Kidney capillary endothelial cell (primary cell): Measurements from ENCODE around the gene TMEM255B.
"Not testable (repeated sequence)": the region's sequence is repeated elsewhere in the genome, so short reads cannot be mapped to it uniquely, and the experiment has no call there.

Experiments used
- DNase-seq: peaks from one replicate; pipeline ENCODE4 v3.0.0-alpha.2; 2018; ENCODE audit warnings: low spot score

The TMEM255B gene

DNA sequence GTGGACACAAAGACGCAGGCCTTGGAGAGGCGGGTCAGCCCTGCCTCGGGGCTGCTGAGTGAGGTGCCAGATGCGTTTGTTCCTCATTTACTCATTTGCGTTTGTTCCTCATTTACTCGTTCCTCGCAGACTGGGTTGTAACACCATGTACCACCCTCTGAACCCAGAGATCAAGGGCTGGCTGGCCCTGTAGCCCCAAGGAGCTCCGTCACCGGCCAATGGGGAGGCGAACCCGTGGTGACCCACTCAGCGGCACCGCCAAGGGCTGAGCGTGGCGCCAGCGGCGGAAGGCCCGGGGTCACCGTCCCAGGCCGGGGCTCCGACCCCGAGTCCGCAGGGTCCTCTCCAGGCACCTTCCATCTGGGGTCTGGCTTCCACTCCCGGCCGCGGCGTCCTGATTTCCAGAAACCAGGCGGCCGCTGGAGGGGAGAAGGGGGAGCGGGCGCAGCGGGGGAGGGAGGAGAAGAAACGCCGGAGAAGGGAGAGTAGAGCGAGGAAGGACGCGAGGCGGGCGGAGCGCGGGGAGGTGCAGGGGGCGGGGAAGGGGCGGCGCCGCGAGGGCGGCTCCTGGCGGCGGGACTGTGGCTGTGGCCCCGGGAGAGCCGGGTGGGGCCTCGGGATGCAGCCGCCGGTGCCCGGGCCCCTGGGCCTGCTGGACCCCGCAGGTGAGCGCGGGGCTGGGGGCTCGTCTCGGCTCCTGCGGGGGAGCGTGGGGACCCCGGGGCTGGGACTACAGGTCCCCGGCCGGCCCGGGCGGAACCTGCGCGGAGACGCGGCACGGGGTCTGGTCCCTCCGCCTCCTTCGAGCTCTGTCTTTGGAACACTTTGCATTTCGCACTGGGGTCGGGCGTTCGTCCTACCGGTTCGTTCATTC lies at the start of gene TMEM255B:
TSS of gene TMEM255B (plus strand) at position 576 of the 874 bp plus-strand sequence. CDS start at position 620, 44 bp downstream.
- peak; percentile 44 for DNase-seq

DNA sequence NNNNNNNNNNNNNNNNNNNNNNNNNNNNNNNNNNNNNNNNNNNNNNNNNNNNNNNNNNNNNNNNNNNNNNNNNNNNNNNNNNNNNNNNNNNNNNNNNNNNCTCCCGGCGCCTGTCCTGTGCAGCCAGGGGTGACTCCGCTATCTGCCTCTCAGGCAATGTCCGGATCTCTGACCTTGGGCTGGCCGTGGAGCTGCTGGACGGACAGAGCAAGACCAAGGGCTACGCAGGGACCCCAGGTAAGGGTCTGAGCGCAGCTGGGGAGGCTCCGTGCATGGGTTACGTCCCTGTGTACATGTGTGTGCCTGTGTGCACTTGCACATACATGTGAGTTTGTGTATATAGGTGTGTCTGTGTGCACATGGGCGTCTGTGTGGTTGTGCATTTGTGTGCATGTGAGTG lies 36.1 kb upstream of the TMEM255B start:
- no peak for DNase-seq

DNA sequence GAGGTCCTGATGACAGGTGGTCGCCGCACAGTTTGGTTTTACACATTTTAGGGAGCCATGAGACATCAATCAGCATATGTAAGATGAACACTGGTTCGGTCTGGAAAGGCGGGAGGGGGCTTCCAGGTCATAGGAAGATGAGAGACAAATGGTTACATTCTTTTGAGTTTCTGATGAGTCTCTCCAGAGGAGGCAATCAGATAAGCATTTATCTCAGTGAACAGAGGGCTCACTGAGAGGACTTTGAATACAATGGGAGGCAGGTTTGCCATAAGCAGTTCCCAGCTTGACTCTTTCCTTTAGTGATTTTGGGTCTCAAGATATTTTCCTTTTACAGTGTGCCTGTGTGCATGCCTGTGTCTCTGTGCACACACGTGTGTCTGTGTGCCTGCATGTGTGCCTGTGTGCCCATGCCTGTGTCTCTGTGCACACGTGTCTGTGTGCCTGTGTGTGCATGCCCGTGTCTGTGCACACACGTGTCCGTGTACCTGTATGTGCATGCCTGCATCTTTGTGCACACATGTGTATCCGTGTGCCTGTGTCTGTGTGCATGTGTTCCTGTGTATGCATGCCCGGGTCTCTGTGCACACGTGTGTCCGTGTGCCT lies 35.5 kb upstream of the TMEM255B start:
- DNase-seq: no peak

DNA sequence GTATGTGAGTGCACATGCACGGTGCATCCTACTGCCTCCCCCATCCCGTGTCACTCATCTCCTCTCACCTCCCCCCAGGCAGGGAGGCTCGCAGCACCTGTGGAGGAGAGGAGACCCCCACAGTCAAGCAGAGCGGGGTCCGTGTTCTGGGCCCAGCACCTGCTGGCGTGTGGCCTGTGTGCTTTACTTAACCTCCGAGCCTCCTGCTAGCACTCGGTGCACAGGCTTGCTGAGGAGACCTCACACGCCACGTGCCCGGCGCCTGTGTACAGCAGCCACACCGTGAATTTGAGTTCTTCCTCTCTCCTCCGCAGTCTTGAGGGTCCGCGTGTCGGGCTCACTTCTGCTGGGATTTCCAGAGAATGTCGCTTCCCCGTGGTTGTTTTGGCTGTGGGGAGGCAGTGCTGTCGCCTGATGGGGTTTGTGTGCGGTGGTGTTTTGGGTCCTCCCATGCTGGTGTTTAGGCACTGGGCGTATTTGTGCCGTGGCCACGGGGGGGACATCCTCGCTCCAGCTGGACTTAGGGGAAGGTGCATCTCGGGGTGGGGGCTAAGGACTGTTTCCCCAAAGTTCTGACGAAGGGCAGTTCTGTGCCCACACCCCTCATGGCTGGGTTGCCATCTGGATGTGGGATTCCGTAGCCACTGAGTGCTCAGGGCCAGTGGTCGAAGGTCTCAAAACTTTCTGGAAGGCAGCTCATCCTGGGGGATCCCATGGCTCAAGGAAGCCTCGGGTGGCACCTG lies 34.8 kb upstream of the TMEM255B start:
- DNase-seq: no peak

DNA sequence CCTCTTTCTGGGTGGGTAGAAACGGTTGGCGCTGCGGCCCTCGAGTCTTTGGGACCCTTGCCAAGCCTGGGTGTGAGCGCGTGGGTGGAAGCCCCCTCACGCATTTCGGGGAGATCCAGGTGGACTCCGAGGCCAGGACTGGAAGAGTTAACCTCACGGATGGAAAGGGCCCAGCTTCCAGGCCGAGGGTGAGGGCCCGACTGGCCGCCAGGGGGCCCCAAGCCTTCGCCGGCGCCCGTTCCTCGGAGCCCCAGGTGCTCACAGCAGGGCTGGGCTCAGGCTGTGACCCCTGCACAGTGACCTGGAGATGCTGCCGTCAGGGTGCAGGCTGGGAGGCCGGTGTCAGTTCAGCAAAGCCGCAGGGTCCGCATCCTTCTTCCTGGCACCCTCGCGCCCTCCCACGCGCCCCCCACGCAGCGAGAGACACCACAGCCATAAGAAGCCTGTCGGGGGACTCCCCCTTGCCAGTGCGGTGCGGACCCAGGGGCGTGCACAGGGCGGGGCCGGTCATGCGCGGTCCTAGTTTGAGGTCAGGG lies 34.2 kb upstream of the TMEM255B start:
- DNase-seq: peak; percentile 56

DNA sequence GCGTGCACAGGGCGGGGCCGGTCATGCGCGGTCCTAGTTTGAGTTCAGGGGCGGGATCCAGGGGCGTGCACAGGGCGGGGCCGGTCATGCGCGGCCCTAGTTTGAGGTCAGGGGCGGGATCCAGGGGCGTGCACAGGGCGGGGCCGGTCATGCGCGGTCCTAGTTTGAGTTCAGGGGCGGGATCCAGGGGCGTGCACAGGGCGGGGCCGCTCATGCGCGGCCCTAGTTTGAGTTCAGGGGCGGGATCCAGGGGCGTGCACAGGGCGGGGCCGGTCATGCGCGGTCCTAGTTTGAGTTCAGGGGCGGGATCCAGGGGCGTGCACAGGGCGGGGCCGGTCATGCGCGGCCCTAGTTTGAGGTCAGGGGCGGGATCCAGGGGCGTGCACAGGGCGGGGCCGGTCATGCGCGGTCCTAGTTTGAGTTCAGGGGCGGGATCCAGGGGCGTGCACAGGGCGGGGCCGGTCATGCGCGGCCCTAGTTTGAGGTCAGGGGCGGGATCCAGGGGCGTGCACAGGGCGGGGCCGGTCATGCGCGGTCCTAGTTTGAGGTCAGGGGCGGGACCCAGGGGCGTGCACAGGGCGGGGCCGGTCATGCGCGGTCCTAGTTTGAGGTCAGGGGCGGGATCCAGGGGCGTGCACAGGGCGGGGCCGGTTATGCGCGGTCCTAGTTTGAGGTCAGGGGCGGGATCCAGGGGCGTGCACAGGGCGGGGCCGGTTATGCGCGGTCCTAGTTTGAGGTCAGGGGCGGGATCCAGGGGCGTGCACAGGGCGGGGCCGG lies 33.5 kb upstream of the TMEM255B start:
- not testable (repeated sequence) for DNase-seq

DNA sequence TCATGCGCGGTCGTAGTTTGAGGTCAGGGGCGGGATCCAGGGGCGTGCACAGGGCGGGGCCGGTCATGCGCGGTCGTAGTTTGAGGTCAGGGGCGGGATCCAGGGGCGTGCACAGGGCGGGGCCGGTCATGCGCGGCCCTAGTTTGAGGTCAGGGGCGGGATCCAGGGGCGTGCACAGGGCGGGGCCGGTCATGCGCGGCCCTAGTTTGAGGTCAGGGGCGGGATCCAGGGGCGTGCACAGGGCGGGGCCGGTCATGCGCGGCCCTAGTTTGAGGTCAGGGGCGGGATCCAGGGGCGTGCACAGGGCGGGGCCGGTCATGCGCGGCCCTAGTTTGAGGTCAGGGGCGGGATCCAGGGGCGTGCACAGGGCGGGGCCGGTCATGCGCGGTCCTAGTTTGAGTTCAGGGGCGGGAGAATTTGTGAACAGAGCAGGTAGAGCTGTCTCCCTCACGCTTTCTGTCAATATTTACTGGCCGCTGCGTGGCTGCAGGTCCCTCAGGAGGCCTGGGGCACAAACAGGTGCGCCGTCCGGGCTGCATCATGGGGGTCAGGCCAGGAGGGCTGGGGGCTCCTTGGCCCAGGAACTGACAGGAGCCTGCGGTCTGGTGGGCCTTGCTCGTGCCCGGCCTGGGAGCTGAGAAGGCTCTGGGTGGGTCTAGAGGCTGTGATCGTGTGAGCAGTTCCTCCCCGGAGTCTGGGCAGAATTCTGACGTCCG lies 32.8 kb upstream of the TMEM255B start:
- DNase-seq: not testable (repeated sequence)

DNA sequence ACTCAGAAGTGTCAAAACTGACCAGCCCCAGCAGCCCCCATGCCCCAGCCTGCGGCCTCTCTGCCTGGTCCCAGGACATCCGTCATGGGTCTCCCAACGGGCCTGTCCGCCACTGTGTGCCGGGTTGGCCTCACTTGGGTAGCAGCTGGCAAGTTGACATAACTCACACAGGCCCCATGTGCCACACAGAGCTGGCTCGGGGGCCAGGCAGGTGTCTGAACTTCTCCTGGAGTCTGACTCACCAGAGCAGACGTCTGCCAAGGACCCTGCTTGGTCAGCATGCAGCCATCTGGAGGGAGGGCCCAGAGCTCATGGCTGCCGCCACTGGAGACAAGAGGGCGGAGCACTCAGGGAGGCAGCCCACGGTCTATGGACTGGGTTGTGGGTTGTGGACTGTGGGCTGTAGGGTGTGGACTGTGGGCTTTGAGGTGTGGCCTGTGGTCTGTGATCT lies 32.0 kb upstream of the TMEM255B start:
- no peak for DNase-seq

DNA sequence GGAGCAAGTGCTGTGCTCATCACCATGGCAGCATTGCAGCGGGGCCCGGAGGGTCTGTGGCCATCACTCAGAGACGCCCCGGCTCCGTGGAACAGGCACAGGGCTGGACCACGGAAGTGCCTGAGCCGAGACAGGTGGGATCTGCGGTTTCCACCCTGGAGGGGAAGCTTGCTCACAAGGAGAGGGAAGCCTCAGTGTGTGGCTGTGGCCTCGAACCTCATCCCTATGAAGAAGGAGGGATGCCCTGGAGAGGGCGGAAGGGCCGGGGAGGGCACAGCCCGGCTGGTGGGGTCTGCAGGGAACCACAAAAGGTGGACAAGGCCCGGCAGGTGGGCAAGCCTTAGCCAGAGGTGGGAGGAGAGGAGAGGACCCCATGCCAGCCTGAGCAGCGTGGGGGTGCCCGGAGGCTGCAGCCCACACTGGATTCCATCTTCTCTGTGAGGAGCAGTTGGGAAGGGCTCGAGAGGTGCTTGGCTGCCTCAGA lies 30.4 kb upstream of the TMEM255B start:
- no peak for DNase-seq

DNA sequence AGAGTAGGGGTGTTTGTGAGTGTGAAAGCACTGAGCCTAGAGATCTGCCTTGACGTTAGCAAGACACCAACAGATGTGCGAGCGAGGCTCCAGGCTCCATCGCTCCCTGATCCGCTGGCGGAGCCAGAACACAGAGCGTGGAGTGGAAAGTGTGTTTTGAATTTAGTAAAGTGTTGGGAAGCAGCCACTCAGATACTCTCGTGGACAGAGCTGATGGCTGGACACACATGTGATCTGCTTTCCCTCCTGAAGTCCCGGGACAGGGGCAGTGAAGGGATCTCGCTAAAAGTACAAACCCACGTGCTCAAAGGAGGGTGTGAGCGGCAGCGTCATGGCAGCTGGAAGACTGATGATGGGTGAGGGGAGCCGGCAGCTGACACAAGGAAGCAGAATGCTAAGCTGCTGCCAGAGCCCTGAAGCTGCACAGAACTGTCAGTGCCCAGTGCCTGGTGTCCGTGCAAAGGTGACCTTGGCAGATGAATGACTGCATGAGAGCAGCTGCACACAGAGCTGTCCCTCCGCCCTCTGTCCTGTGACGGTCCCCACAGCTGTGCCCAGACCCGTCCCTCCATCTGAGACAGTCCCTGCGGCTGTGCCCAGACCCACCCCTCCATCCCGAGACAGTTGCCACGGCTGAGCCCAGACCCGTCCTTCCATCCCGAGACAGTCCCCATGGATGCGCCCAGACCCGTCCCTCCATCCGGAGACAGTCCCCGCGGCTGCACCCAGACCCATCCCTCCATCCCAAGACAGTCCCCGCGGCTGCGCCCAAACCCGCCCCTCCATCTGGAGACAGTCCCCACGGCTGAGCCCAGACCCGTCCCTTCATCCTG lies 29.6 kb upstream of the TMEM255B start:
- DNase-seq: no peak

DNA sequence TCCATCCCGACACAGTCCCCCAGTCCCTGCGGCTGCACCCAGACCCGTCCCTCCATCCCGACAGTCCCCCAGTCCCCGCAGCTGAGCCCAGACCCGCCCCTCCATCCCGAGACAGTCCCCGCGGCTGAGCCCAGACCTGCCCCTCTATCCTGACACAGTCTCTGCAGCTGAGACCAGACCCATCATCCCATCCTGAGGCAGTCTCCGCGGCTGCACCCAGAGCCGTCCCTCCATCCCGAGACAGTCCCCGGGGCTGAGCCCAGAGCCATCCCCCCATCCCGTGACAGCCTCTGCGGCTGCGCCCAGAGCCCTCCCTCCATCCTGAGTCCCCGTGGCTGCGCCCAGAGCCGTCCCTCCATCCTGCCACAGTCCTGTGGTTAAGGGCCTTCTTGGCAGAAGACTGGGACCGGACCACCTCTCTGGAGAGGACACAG lies 28.8 kb upstream of the TMEM255B start:
- no peak for DNase-seq

DNA sequence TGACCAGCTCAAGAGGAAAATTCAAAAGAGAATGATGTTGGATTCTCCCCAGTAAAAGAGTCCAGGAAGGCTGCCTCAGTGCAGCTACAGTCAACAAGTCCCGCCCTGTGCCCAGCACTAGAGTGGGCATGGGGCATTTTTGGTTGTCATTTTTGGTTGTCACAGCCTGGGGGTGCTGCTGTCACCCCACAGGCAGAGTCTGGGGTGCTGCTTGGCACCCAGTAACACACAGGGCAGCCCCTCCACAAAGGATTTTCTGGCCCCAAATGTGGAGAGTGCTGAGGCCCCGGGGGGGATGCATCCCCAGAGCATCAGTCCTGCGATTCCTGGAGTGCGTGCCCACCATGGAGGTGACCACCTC lies 28.2 kb upstream of the TMEM255B start:
- no peak for DNase-seq

DNA sequence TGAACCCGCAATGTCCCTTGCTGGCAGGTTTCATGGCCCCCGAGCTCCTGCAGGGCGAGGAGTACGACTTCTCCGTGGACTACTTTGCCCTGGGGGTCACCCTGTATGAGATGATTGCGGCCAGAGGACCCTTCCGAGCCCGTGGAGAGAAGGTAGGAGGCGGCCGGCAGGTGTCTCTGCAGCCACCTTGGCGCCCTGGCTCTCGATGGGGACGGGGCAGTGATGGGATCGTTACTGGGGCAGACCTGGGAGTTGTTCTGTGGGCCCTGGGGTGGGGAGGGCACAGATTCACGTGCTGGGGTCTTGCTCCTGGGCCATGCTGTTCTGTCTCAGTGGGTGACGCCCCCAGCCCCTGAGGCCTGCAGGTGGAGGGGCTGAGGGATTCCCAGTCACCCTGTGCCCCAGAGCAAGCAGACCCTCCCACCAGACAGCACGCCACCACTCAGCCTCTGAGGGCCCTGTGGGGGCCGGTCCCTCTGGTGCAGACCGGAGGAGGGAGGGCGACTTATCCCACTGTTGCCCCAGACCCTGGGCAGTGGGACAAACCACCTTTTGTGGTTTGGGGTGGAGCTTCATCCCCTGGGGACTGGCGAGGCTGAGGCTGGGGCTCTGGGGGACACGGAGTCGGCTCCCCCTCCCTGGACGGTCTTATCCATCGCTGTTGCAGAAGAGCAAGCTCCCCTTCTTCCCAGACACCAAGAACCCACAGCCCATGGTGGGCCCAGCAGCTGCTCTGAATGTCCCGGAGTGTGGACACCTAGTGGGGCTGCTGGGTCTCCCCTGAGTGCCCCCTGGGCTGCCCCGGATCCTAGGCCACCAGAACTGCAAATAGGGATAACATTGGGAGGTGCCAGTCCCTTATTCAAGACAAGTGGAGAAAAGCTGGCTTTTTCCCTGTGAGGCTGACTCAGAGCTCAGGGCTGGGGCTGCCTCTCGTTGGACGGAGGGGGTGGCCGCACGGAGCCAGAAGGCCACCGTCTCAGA lies 27.5 kb upstream of the TMEM255B start:
- no peak for DNase-seq

DNA sequence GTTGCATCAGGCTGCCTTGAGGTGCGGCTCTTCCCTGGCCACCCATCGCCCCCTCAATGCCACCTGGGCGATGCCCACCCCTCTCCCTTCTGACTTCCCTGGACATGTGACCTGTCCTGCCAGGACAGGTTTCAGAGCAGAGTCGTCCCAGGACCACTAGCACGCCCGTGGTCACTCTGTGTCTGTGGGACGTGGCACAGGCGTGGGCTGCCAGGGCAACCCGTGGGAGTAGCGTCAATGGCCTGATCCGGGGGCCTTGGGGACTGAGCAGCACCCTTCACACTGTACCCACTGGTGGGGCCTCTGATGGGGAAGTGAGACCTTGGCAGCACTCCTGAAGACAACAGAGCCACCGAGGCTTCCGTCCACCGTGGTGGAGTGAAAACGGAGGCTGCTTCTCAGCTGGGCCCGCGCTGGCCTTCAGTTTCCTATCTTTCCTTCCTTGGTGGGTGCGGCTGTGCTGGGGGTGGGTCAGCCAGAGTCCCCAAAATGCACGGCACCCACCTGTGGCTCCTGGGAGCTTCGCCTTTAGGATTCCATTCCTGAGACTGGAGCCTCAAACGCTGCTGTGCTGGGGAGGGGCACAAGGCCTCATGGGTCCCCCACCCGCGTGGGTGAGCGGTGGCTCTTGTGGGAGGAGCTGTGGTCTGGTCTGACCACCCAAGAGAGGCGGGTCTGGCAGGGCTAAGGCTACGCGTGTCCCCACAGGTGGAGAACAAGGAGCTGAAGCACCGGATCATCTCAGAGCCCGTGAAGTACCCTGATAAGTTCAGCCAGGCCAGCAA lies 26.7 kb upstream of the TMEM255B start:
- no peak for DNase-seq

DNA sequence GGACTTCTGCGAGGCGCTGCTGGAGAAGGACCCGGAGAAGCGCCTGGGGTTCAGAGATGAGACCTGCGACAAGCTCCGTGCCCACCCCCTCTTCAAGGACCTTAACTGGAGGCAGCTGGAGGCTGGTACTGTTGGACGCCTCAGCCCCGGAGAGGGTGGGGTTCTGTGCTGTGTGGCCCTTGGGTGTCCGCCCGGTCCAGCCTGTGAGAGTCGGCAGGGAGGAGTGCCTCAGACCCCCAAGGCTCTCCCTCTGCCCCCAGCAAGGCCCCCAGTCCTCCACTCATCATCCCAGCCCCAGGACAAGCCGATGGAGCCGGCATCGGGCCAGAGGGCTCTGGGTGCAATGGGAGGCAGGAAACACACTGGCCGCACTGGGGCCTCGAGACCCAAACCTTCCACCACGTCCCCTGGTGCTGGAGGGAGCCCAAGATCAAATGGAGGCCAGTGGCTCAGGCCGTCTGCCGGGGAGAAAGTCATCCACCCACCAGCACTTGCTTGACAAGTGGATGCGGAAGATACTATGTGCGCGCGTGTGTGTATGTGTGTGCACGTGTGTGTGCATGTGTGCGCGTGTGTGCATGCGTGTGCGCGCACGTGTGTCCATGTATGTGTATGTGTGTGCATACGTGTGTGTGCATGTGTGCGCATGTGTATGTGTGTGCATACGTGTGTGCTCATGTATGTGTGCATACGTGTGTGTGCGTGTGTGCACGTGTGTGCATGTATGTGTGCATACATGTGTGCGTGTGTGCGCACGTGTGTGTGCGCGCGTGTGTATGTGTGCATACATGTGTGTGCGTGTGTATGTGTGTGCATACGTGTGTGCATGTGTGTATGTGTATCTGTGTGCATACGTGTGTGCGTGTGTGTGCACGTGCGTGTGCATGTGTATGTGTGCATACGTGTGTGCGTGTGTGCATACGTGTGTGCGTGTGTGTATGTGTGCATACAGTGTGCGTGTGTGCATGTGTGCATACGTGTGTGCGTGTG lies 25.8 kb upstream of the TMEM255B start:
- no peak for DNase-seq

DNA sequence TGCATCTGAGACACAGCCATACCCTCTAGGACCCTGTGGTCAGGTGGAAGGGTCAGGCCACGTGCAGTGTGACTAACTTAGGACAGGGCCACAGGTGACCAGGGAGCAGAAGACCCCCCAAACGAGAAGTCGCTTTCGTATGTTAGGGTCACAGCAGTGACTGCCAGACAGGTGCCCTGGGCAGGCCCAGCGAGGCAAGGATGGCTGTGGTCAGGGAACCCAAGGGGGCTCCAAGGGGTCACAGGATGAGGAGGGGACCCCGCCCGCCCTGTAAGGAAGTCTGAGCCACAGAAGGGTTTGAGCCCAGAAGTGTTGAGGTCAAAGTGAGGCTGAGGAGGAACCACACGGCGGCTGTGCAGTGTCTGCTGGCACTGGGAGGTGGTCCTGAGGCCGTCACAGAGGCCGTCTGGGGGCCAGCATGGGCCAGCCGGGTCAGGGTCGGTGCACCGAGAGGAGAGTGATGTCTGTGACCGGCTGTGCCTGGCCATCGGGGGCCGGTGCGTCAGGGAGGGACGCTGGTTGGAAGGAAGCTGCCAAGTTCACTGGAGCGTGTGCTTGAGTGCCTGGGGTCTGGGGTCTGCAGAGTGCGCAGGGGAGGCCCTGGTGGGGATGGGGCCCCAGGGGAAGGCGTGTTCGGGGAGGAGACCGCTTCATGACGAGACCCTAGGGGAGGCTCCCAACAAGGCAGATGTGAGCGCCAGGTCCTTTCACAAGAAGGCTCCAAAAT lies 24.8 kb upstream of the TMEM255B start:
- DNase-seq: no peak
